GM21367 (cell line): ENCODE data around the gene UBAP1.
"Not testable (repeated sequence)": the region's sequence is repeated elsewhere in the genome, so short reads cannot be mapped to it uniquely, and the experiment has no call there.

Experiments used
- ATAC-seq: cut with Tn5 transposase; IDR thresholded peaks from one replicate; pipeline ENCODE4 v1.9.1; 2021; ENCODE audit not compliant: unreplicated experiment

Gene UBAP1

GRCh38 chr9:34220218-34220617 lies 41.4 kb downstream of the UBAP1 start:
- ATAC-seq, result no peak

GRCh38 chr9:34224349-34224748 lies 45.5 kb downstream of the UBAP1 start:
- no peak for ATAC-seq

- not testable (repeated sequence) for ATAC-seq
These were observed 47.4 kb downstream of the UBAP1 start for GRCh38 chr9:34226144-34226760.

GRCh38 chr9:34227445-34227844 lies 48.6 kb downstream of the UBAP1 start:
- ATAC-seq, result no peak

- ATAC-seq, result no peak
These were observed 51.7 kb downstream of the UBAP1 start for GRCh38 chr9:34230556-34230955.

- no peak for ATAC-seq
These were observed 53.4 kb downstream of the UBAP1 start for GRCh38 chr9:34232201-34232600.

- ATAC-seq, result no peak
These were observed 54.8 kb downstream of the UBAP1 start for GRCh38 chr9:34233672-34234071.

GRCh38 chr9:34237836-34238235 lies 59.0 kb downstream of the UBAP1 start:
- no peak for ATAC-seq

- ATAC-seq, result no peak
These were observed 61.2 kb downstream of the UBAP1 start for GRCh38 chr9:34240006-34240405.

GRCh38 chr9:34242830-34243229 lies 64.0 kb downstream of the UBAP1 start:
- no peak for ATAC-seq

- not testable (repeated sequence) for ATAC-seq
These were observed 66.4 kb downstream of the UBAP1 start for GRCh38 chr9:34245212-34245611.

- ATAC-seq, result no peak
These were observed 67.6 kb downstream of the UBAP1 start for GRCh38 chr9:34246453-34246852.

GRCh38 chr9:34247782-34248181 lies 68.9 kb downstream of the UBAP1 start:
- ATAC-seq, result not testable (repeated sequence)

GRCh38 chr9:34249274-34249673 lies 70.4 kb downstream of the UBAP1 start:
- ATAC-seq, result no peak

- no peak for ATAC-seq
These were observed 71.9 kb downstream of the UBAP1 start for GRCh38 chr9:34250721-34251120.

GRCh38 chr9:34252016-34252415 lies 73.2 kb downstream of the UBAP1 start:
- no peak for ATAC-seq

- ATAC-seq, result no peak
These were observed 74.0 kb downstream of the UBAP1 start for GRCh38 chr9:34252670-34253459.

- ATAC-seq, result no peak
These were observed 74.6 kb downstream of the UBAP1 start for GRCh38 chr9:34253460-34253837.

GRCh38 chr9:34254141-34254913 lies 75.5 kb downstream of the UBAP1 start:
- ATAC-seq, result no peak

- no peak for ATAC-seq
These were observed 76.4 kb downstream of the UBAP1 start for GRCh38 chr9:34254966-34255825.

- no peak for ATAC-seq
These were observed 77.3 kb downstream of the UBAP1 start for GRCh38 chr9:34256104-34256503.
